Embryonic facial prominence (tissue), 1 donor: ENCODE data around the gene KCNK15.

Experiments
- DNase-seq: peaks from one replicate; pipeline ENCODE4 v3.0.0-alpha.2; 2016; ENCODE audit errors: extremely low spot score

Gene KCNK15

GRCh38 chr20:44788706-44789456 is 43.2 kb downstream of the KCNK15 start:
- no peak for DNase-seq

- DNase-seq = no peak
These were observed 45.2 kb downstream of the KCNK15 start for GRCh38 chr20:44790638-44791393.

DNA sequence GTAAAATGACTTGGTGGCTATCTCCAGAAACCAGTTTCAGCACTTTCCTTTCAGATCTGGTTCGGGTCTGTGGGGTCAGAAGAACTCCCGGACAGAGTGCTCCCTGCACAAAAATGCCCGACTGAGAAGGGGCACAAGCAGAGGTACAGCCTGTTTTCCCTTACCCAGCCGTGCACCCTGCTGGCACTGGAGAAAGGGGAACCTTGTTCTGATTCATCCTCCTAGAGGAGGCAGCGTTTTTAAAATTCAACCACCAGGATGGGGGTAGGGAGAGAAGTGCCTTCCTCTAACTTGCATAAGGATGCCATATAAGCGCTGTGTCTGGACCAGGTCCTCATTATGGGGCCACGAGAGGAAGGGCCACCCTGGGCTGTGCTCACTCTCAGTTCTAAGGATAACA is 47.1 kb downstream of the KCNK15 start:
- no peak for DNase-seq

DNA sequence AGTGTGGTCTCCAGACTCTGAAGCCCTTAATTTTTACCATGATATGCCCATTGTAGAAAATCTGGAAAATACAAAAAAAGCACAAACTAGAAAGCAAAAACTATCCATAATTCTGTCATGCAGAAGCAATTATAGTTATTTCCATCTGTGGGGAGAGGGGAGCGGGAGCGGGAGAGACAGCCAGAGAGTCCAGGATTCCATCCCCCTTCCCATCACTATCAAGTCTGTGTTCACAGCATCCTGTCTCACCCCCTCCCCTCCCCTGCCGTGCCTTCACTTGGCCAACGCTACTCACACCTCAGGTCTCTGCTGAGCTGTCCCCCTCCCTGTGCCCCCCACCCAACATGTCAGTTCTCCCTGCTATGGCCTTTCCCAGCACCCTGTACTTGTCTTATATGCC is 50.2 kb downstream of the KCNK15 start:
- DNase-seq = no peak

DNA sequence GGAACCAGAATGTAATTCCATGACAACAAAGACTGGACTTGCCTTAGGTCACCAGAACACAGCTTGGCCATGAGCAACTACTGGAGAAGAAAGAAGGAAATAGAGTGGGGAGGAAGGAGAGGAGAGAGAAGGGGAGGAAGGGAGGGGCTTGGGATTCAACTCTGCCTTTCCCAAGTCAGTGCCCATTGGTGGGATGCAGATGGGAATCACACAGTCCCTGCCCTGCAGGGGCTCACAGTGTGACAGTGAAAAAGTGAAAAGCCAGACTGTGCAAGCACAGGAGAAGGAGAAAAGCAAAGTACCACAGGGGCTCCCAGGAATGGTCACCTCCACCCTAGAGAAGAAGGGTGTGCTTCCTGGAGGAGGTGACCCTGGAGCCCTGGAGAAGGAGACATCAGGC is 50.6 kb downstream of the KCNK15 start:
- DNase-seq = no peak

GRCh38 chr20:44796758-44797457 is 51.2 kb downstream of the KCNK15 start:
- no peak for DNase-seq

- DNase-seq = no peak
These were observed 54.0 kb downstream of the KCNK15 start for GRCh38 chr20:44799691-44800090.

DNA sequence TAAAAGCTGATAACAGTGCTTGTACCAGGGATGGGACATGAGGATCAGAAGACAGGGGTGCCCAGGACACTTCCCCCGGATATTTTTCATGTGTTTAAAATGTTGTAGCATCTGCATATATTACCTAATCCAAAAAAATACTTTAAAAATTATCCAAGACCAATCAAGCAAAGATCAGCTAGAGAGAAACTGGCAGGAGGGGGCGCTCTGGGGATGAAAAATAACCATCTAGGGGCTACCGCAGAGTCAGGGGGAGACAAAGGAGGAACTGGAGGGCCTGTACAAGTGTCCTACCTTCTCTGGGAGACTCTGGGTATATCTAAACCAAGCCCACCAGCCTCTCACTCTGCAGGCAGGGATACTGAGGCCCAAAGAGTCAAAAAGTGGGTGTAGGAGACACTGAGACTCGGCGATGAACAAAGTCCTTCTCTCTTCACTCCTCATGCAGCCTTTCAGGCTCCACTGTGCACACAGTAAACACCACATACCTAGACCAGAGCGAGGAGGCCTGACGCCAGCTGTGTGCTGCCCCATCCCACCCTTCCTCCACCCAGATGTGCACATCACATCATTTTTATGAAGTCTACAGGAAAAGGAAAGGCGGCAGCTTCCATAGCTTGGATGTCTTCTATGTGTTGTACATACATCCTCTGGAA is 54.9 kb downstream of the KCNK15 start:
- no peak for DNase-seq
